Suprapubic skin (tissue), 4 donors: ENCODE measurements around the gene CARMIL3. TPM values are rescaled to one million over a fixed set of nuclear protein-coding genes. Genes with fewer than 3 reads are reported as not detected.

ENCODE experiments used
- DNase-seq, 2 donors: peaks; one replicate each; pipeline ENCODE4 v3.0.0-alpha.2; 2019; ENCODE audit warnings: low spot score in 2 of 2
- H3K27ac ChIP-seq: fragments of 200-600 bp; sonication (generic); one replicate; pipeline ENCODE4 v1.5.1; 2019
- H3K27me3 ChIP-seq: fragments of 200-600 bp; sonication (generic); one replicate; pipeline ENCODE4 v1.5.1; 2019
- H3K36me3 ChIP-seq: fragments of 200-600 bp; sonication (generic); one replicate; pipeline ENCODE4 v1.5.1; 2019
- H3K4me1 ChIP-seq: fragments of 200-600 bp; sonication (generic); one replicate; pipeline ENCODE4 v1.5.1; 2019
- H3K4me3 ChIP-seq: fragments of 200-600 bp; sonication (generic); one replicate; pipeline ENCODE4 v1.5.1; 2019; ENCODE audit warnings: mild to moderate bottlenecking
- H3K9me3 ChIP-seq: fragments of 200-600 bp; sonication (generic); one replicate; pipeline ENCODE4 v1.5.1; 2019
- EP300 ChIP-seq: sonication (generic); formaldehyde crosslinking; IDR thresholded peaks from one replicate; pipeline ENCODE4 v1.6.1; 2017; ENCODE audit warnings: antibody characterized with exemption
- POLR2A ChIP-seq, 2 donors: fragments of 450-650 bp; IDR thresholded peaks; one replicate each; pipeline ENCODE4 v1.6.1; 2017; ENCODE audit warnings: antibody characterized with exemption in 2 of 2, mild to moderate bottlenecking in 2 of 2, moderate library complexity in 2 of 2
- POLR2AphosphoS5 ChIP-seq, 3 donors: sonication (generic); formaldehyde crosslinking; IDR thresholded peaks; one replicate each; pipeline ENCODE4 v1.6.1; 2017; ENCODE audit warnings: antibody characterized with exemption in 3 of 3
- WGBS: methylation state at CpG from one replicate; pipeline ENCODE4 v1.1.5; 2018; 5-methylcytosine and 5-hydroxymethylcytosine counted together
- total RNA-seq, 4 donors: library from RNA; depleted of rRNA; stranded (reverse); fragments of >200 nt; gene quantifications; one replicate each; pipeline ENCODE4 v1.1.0, GENCODE V29; 2016
- TF ChIP-seq, protein P1 (sequence below), 2 donors: fragments of 200-600 bp in 1 of 2; fragments of 450-650 bp in 1 of 2; sonication (generic) in 1 of 2; IDR thresholded peaks; one replicate each; pipeline ENCODE4 v1.5.1; 2016 to 2019; ENCODE audit warnings: antibody characterized with exemption in 2 of 2, mild to moderate bottlenecking in 1 of 2, moderate library complexity in 1 of 2

Gene CARMIL3
- total RNA-seq, 4 donors from 2014 or later = 5.9 to 11.2 (median 7.7) TPM

DNA sequence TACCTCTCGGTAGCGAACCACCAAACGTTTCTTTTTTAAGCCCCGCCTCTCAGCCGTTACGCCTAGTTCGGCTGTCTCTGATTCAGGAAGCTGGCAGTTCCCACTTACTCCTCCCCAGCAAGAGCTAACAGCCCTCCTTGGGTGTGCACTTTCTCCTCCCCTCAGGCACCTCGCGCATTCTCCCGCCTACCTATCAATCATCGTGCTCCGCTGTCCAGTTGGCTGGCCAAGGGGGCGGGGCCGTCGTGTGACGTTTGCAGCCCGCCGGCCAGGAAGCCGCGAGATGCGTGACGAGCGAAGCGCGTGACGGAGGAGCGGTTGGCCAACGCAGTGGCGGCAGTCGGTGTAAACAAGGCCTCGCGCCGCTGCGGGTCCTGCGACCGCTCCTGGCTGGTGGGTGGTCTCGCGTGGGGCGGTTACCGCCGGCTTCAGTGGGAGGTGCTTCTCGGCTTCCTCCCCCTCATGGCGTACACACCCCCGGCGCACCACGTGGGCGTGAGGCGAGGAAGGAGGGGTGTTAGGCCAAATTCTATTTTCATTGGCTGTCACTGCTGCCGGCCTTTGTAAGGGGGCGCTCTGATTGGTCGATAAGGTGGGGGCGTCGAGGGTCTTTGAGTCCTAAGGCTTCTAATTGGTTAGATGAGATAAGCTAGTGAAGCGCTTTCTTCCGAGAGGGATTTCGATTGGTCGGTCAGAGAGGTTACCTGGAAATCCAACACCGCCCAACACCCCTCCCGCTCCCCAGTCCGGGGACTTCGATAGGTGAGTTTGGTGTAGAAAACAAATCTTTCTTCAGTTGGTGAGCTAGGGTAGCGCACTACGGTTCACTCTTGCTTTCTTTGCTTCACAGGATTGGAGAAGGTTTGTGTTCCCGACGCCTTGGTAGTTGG is 63.0 kb downstream of the CARMIL3 start, which contains the start of the genes DCAF11 and NRL:
Gene DCAF11 (plus strand): TSS at position 246 of the 890 bp plus-strand sequence. CDS start 818 bp downstream, outside the sequence.
Gene NRL (minus strand): TSS at position 418 of the 890 bp plus-strand sequence. CDS start 32,101 bp downstream, outside the sequence.
- Histone ChIP-seq H3K36me3 (peaks cover 27% of the 10 kb centered on the region), H3K4me1 (peaks cover 27% of the 10 kb centered on the region), H3K27me3 (no peaks in the 10 kb centered on the region), H3K9me3 (no peaks in the 10 kb centered on the region), H3K4me3 (peak within 1 kb of the TSS; percentile 70), H3K27ac (peak within 1 kb of the TSS; percentile 100)
- WGBS = under 1% methylated on average over 40 of the region's 65 CpGs
- TF ChIP-seq EP300 (peak; percentile 81), POLR2A (IDR thresholded peaks at IDR 0.05) (peak; percentile 7 to 39), POLR2AphosphoS5 (IDR thresholded peaks at IDR 0.05) (peak; percentile 93 to 99 (median 98))
- TF ChIP-seq, protein P1, sequence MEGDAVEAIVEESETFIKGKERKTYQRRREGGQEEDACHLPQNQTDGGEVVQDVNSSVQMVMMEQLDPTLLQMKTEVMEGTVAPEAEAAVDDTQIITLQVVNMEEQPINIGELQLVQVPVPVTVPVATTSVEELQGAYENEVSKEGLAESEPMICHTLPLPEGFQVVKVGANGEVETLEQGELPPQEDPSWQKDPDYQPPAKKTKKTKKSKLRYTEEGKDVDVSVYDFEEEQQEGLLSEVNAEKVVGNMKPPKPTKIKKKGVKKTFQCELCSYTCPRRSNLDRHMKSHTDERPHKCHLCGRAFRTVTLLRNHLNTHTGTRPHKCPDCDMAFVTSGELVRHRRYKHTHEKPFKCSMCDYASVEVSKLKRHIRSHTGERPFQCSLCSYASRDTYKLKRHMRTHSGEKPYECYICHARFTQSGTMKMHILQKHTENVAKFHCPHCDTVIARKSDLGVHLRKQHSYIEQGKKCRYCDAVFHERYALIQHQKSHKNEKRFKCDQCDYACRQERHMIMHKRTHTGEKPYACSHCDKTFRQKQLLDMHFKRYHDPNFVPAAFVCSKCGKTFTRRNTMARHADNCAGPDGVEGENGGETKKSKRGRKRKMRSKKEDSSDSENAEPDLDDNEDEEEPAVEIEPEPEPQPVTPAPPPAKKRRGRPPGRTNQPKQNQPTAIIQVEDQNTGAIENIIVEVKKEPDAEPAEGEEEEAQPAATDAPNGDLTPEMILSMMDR (IDR thresholded peaks at IDR 0.05) = no peak
- peak; percentile 99 for DNase-seq

DNA sequence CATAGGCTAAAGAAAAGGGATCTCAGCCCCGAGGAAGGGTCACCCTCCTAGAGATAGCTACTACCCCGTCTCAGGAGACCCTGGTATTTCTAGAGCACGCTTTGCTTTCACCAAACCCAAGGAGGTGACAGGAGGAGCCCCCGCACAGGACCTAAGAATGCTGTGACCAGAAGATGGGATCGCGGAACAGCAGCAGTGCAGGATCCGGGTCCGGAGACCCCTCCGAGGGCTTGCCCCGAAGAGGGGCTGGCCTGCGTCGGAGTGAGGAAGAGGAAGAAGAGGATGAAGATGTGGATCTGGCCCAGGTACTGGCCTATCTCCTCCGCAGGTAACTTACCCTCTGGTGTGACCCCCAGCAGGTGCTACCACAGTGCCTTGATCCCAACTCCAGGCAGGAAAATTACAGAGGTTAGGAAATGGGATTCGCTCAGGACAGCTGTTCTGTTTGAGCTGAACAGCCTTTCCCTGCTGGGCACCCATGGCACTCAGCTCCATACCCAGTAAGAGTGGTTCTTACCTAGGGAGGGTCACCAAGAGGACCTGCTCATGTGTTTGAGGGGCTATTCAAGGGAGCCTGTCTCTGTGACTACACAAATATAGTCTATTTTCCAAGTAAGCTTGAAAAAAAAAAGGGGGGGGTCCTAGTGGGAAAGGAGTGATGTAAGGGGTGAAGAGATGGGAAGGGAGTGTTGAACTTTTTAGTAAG is 63.8 kb downstream of the CARMIL3 start:
- 4% methylated on average over 14 of the region's 14 CpGs for WGBS
- TF ChIP-seq, protein P1 (IDR thresholded peaks at IDR 0.05) = no peak
- TF ChIP-seq POLR2A (IDR thresholded peaks at IDR 0.05) (no peak), POLR2AphosphoS5 (IDR thresholded peaks at IDR 0.05) (no peak), EP300 (no peak)
- DNase-seq = no peak
- Histone ChIP-seq H3K4me1 (peaks cover 27% of the 10 kb centered on the region), H3K9me3 (no peaks in the 10 kb centered on the region), H3K27me3 (no peaks in the 10 kb centered on the region), H3K4me3 (peak overlapping the region; percentile 70), H3K27ac (peak overlapping the region; percentile 100), H3K36me3 (peaks cover 35% of the 10 kb centered on the region)

DNA sequence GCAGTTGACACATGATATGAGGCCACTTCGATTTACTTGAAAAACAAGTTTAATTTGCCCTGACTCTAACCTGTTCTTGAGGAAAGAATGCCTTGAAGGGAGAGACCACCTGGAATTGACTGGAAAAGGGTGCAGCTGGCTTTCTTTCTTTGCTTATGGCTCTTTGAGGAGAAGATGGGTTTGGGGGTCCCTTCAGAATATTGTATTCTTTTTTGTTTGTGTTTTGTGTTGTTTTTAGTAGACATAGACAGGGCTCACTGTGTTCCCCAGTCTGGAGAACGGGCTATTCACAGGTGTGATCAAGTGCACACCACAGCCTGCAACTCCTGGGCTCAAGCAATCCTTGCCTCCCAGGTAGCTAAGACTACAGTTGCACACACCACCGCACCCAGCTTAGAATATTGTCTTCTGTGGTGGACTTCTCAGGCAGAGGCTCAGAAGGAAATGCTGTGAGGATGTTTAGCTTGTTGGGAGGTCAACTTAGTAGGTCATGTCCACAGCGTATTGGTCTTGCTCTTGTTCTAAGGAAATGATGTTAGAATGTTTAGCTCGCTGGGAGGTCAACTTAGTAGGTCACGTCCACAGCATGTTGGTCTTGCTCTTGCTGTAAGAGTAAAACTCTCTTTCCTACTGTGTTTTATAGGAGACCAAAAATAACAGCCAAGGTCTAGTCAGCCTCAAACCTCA is 64.5 kb downstream of the CARMIL3 start:
- WGBS = 81% methylated on average over 6 of the region's 6 CpGs
- H3K9me3 ChIP-seq = no peaks in the 10 kb centered on the region
- H3K4me3 ChIP-seq = peak overlapping the region; percentile 70
- peaks cover 42% of the 10 kb centered on the region for H3K36me3 ChIP-seq
- DNase-seq = no peak
- TF ChIP-seq, protein P1 (IDR thresholded peaks at IDR 0.05) = no peak
- no peak for TF ChIP-seq EP300
- H3K27ac ChIP-seq = no peak overlapping the region
- peaks cover 27% of the 10 kb centered on the region for H3K4me1 ChIP-seq
- no peaks in the 10 kb centered on the region for H3K27me3 ChIP-seq

DNA sequence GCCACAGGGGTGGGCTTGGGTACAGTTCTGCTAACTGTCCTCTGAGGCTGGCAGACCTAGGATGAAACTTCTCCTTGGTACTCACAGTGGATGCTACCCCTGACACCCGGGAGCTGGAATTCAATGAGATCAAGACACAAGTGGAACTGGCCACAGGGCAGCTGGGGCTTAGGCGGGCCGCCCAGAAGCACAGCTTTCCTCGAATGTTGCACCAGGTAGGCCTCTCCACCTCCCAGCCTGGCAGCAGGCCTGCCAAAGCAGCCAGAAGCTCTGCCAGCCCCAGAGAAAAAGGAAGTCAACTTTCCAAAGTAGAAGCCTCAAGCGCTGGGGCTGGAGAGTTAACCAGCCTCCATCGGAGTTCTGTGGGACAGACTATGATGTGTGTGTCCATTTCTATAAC is 65.4 kb downstream of the CARMIL3 start:
- Histone ChIP-seq H3K4me1 (peaks cover 27% of the 10 kb centered on the region), H3K36me3 (peaks cover 51% of the 10 kb centered on the region), H3K9me3 (no peaks in the 10 kb centered on the region), H3K4me3 (no peak overlapping the region), H3K27me3 (no peaks in the 10 kb centered on the region), H3K27ac (no peak overlapping the region)
- TF ChIP-seq, protein P1 (IDR thresholded peaks at IDR 0.05) = no peak
- TF ChIP-seq EP300 (no peak), POLR2A (IDR thresholded peaks at IDR 0.05) (no peak), POLR2AphosphoS5 (IDR thresholded peaks at IDR 0.05) (no peak)
- DNase-seq = no peak
- WGBS = 82% methylated on average over 6 of the region's 6 CpGs

Other genes starting within 250 kb of the CARMIL3 start
- gene DHRS4, start 98.2 kb upstream of the CARMIL3 start, total RNA-seq = 10 to 100 TPM; 24.0 to 35.8 (median 30.5) TPM
- 10 to 100 TPM; 17.5 to 27.9 (median 21.0) TPM for gene DHRS4L2, start 63.1 kb upstream of the CARMIL3 start, total RNA-seq
- gene CPNE6, start 19.6 kb downstream of the CARMIL3 start, total RNA-seq = not detected
- 10 to 100 TPM in 3 of 4 donors, 1 to 10 TPM in 1; 9.2 to 25.1 (median 14.4) TPM for gene PCK2, start 42.3 kb downstream of the CARMIL3 start, total RNA-seq
- gene DCAF11, start 62.8 kb downstream of the CARMIL3 start, total RNA-seq = 10 to 100 TPM; 64.2 to 71.7 (median 68.3) TPM
- gene NRL, start 62.9 kb downstream of the CARMIL3 start, total RNA-seq = 1 to 10 TPM; 2.2 to 2.9 (median 2.3) TPM
- gene FITM1, start 78.7 kb downstream of the CARMIL3 start, total RNA-seq = 1 to 10 TPM in 3 of 4 donors, not detected in 1; 1.7 to 3.4 (median 2.3) TPM
- 100 to 1,000 TPM in 2 of 4 donors, 10 to 100 TPM in 2; 72.3 to 113 (median 91.1) TPM for gene PSME1, start 84.2 kb downstream of the CARMIL3 start, total RNA-seq
- 10 to 100 TPM; 10.9 to 22.0 (median 14.1) TPM for gene EMC9, start 89.6 kb downstream of the CARMIL3 start, total RNA-seq
- 10 to 100 TPM; 39.3 to 75.2 (median 47.0) TPM for gene PSME2, start 94.6 kb downstream of the CARMIL3 start, total RNA-seq
- gene RNF31, start 95.5 kb downstream of the CARMIL3 start, total RNA-seq = 10 to 100 TPM; 62.3 to 97.2 (median 70.6) TPM
- gene IRF9, start 109.3 kb downstream of the CARMIL3 start, total RNA-seq = 10 to 100 TPM; 31.1 to 45.2 (median 37.5) TPM
- gene REC8, start 120.1 kb downstream of the CARMIL3 start, total RNA-seq = 10 to 100 TPM in 2 of 4 donors, 1 to 10 TPM in 2; 2.5 to 17.2 (median 10.2) TPM
- gene IPO4, start 136.8 kb downstream of the CARMIL3 start, total RNA-seq = 10 to 100 TPM; 43.0 to 90.5 (median 58.0) TPM
- gene TM9SF1, start 143.4 kb downstream of the CARMIL3 start, total RNA-seq = 10 to 100 TPM; 38.1 to 58.3 (median 53.4) TPM
- not detected for gene TSSK4, start 153.7 kb downstream of the CARMIL3 start, total RNA-seq
- 10 to 100 TPM; 47.2 to 86.3 (median 63.6) TPM for gene CHMP4A, start 161.5 kb downstream of the CARMIL3 start, total RNA-seq
- 10 to 100 TPM; 10.9 to 18.2 (median 11.5) TPM for gene MDP1, start 164.1 kb downstream of the CARMIL3 start, total RNA-seq
- gene NEDD8, start 180.4 kb downstream of the CARMIL3 start, total RNA-seq = 100 to 1,000 TPM in 3 of 4 donors, 10 to 100 TPM in 1; 54.7 to 137 (median 104) TPM
- 10 to 100 TPM; 25.4 to 49.7 (median 47.8) TPM for gene GMPR2, start 180.9 kb downstream of the CARMIL3 start, total RNA-seq
- 10 to 100 TPM; 43.0 to 61.0 (median 54.3) TPM for gene TINF2, start 190.6 kb downstream of the CARMIL3 start, total RNA-seq
- gene TGM1, start 211.2 kb downstream of the CARMIL3 start, total RNA-seq = 100 to 1,000 TPM; 127 to 144 (median 130) TPM
- gene RABGGTA, start 219.6 kb downstream of the CARMIL3 start, total RNA-seq = 10 to 100 TPM; 50.4 to 65.9 (median 53.1) TPM
- 100 to 1,000 TPM in 1 of 4 donors, 10 to 100 TPM in 3; 49.0 to 101 (median 82.1) TPM for gene DHRS1, start 247.8 kb downstream of the CARMIL3 start, total RNA-seq
- gene NOP9, start 247.8 kb downstream of the CARMIL3 start, total RNA-seq = 10 to 100 TPM; 19.8 to 31.2 (median 21.2) TPM